Measurements from ENCODE around the gene RNF180.
"Not testable (repeated sequence)": the region's sequence is repeated elsewhere in the genome, so short reads cannot be mapped to it uniquely, and the experiment has no call there.

Gene RNF180

DNA sequence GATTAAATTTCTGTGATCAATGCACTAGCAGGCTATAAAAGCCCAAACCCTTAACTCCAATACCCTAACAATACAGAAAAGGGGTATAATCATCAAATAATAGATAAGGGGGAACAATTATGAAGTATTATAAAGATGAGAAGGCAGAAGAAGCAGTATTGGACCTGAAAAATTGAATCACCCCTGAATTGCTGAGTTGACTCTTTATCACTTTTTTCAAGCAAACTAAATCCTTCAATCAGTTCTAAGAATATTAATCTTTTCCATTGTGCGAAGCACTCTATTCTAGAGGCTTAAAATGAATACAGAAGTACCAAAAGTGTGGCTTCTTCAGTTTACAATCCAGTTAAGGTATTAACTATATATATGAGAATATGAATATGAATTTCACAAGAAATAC lies 120.7 kb downstream of the RNF180 start:
- DNase-seq: no peak

DNA sequence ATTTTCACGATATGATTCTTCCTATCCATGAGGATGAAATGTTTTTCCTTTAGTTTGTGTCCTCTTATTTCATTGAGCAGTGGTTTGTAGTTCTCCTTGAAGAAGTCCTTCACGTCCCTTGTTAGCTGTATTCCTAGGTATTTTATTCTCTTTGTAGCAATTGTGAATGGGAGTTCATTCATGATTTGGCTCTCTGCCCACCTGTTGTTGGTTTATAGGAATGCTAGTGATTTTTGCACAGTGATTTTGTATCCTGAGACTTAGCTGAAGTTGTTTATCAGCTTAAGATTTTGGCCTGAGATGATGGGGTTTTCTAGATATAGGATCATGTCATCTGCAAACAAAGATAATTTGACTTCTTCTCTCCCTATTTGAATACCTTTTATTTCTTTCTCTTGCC lies 122.9 kb downstream of the RNF180 start:
- not testable (repeated sequence) for DNase-seq

DNA sequence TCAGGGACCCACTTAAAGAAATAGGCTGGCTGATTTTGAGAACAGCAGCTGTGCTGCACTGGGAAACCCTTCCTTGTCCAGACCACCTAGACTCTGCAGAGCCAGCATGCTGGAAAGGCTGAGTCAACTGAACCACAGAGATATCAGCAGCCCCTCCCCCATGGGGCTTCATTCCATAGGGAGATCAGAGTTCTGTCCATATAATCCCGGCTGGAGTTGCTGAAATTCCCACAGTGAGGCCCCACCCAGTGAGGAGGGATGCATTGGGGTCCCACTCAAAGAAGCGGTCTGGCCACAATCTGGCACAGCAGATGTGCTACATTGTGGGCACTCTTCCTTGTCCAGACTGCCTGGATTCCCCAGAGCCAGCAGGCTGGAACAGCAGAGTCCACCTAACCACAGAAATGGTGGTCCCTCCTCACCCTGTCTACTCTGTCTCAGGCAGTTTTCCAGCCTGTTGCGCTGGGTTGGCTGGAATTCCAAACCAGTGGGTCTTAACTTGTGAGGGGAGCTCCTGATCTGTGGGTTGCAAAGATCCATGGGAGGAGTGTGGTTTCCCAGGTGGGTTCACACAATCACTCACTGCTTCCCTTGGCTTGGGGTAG lies 127.1 kb downstream of the RNF180 start:
- no peak for DNase-seq

DNA sequence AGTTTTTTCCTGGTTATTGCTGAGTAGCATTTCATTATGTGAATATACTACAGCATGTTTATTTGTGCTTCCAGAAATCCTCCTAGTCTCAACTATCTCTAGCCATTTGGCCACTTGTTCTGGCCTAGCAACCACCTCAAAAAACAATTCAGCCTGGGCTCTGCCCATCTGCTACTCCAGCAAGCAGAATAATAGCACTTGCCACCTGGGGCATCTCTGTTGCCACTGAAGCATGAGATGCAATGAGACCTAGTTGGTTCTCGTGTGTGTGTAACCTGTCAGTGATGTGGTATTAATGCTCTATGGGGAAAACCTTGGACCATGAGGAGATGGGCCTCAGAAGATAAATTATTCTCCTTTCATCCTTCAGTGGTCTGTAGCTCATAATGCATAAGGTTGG lies 129.5 kb downstream of the RNF180 start:
- no peak for DNase-seq

DNA sequence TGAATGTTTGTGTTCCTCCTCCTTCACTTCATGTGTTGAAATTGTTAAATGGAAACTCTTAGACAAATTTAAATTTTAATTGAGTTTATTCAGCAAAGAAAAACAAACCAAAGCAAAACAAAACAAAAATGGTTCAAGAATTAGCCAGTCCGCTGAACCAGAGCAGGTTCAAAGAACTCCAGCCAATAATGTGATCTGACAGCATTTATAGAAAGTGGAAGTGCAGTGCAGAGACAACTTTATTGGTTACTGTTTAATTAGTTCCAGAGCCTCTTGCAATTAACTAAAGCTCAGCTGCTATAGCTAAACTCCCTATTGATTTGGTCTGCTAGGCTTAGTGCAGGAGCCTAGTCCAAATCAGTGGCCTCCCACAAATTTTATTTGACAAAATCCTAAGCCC lies 132.9 kb downstream of the RNF180 start:
- no peak for DNase-seq

DNA sequence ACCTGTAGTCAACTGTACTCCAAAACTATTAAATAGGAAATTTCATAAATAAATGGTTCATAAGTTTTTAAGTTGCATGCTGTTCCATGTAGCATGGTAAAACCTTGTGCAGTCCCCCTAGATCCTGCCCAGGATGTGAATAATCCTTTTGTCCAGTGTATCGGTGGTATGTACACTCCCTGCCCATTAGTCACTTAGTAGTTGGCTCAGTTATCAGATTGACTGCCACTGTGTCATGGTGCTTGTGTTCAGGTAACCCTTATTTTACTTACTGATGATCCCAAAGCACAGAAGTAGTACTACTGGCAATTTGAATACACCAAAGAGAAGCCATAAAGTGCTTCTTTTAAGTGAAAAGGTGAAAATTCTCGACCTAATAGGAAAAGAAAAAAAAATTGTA lies 134.2 kb downstream of the RNF180 start:
- DNase-seq: no peak

DNA sequence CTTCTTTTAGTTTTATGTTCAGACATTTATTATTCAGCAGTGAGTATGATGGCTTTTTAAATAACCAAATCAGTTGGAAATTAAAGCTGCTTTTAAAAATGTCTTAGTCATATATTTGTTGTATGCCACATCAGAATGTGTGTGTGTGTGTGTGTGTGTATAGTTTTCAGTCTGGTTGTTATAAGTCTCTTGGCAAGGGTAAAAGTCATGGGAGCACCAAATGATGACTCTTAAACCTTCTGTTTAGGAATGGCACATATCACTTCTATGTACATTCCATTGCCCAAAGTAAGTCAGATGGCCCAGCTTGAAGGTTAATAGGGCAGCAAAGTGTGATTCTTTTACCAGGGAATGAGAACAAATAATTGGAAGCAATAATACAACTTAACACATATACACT lies 135.9 kb downstream of the RNF180 start:
- DNase-seq: no peak

DNA sequence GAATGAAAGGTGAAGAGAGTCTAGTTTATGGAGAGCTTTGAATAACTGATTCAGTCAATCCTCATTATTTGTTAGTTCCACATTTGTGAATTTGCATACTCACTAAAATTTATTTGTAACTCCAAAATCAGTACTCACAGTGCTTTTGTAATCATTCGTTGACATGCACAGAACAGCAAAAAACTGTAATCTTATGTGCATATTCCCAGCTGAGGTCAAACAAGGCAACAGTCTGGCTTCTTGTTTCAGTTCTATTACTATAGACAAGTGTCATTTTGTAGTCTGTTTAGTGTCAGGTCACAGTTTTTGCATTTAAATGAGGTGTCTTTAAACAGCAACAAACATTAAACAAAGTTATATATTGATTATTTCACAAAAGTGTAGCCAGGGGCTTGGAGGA lies 142.5 kb downstream of the RNF180 start:
- DNase-seq: no peak

DNA sequence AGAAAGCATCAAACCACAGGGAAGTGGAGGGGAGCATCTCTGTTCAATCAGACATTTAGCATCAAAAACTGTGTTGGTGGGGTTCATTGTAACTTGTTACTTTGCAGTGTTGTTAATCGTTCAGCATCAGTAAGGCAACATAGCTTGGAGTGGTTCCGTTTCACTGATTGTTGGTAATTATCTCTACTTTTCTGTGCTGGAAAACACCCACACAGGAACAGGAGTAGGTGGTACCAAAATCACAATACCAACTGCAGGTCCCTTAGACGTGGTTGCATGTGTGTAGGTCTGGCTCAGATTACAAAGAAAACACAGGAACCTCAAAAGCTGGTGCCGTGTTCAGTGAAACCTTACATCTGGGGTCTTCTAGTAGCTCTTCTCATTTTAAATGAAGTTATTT lies 146.8 kb downstream of the RNF180 start:
- DNase-seq: no peak

DNA sequence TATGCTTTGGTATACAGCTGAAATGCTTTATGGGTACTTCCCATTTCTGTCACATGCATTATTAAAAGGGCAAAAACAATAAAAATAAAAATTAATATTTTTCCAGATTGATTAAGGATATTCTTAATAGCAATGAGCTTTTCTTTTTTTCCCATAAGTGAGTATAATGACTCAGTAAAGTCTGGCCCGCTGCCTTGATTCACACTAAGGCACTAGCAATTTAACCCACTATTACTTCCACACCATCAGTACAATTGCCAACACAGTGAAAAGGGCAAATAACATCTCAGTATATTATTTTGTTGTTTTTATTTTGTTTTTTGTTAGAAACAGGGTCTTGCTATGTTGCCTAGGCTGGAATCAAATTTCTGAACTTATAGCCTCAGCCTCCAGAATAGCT lies 150.1 kb downstream of the RNF180 start:
- no peak for DNase-seq

DNA sequence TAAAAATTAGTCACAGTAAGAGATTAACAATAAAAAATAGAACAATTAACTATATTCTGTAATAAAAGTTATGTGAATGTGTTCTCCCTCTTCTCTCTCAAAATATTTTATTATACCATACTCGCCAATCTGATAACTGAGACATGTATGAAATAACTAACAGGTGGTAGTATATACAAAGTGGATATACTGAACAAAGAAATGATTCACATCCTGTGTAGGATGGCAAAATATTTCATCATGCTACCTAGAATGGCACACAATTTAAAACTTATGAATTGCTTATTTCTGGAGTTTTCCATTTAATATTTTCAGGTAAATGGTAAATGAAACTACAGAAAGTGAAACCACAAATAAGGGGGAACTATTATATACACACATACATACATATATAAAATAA lies 152.5 kb downstream of the RNF180 start:
- DNase-seq: no peak

DNA sequence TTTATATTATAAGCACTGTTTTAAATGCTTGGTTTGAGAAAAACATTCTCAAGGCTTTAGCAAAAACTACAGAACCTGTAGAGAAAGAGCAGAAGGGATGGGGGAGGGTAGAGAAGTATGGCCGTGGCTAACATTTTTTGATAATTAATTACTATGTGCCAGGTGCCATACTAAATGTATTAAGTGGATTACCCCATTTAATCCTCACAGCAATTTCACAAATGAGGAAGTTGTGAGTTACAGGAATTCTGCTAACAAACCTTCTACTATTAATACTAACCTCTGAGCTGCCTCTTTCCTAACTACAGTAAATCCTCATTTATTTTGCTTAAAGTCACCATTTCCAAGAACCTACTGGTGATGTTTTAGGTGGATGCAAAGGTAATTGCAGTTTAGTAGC lies 157.9 kb downstream of the RNF180 start:
- no peak for DNase-seq

DNA sequence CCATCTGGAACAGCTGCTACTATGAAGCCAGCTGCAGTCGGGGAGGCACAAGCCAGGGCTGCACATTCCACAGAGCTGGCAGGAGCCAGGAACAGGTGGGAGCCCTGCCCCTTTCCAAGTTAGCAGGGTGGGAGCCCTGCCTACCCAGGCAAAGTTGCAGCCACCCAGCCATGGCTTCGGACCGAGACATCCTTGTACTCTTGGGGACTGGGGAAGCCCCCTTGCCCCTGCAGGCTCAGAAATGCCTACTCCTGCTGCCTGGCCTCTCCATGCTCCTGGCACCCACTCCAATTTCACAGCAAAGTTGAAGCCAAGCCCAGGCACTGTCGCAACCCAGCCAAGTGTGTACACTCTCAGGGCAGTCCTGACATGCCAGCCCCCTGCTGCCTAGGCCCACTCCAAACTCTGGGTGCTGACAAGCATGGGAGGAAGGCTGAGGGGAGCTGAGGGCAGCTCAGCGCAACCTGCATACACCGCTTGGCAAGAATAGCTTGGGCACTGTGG lies 165.1 kb downstream of the RNF180 start:
- DNase-seq: no peak

DNA sequence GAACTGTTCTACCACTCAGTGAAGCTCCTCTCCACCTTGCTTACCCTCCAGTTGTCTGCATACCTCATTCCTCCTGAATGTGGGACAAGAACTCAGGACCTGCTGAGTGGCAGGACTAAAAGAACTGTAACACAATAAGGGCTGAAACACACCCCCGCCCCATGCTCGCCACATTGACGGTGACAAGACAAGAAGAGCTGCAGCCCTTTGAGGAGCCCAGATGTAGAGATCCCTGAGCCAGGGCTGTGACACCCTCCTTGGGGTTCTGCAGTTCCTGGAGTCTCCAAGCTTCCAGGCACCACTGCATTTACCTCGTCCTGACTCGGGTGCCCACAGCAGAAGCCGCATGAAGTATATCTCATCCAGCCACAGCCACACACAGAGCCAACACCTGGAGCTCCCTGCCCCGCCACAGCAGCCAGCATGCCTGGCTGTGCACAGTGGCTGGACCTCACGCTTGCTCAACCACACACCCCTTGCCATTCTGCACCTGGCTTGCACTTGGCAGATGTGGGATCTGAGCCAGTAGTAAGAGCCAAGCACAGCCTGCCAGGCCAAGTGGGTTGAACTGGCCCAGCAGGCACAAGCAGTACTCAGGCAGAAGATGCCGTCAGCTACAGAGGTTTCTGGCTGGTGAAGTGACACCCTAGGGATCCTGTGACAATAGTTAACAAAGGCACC lies 166.1 kb downstream of the RNF180 start:
- no peak for DNase-seq

DNA sequence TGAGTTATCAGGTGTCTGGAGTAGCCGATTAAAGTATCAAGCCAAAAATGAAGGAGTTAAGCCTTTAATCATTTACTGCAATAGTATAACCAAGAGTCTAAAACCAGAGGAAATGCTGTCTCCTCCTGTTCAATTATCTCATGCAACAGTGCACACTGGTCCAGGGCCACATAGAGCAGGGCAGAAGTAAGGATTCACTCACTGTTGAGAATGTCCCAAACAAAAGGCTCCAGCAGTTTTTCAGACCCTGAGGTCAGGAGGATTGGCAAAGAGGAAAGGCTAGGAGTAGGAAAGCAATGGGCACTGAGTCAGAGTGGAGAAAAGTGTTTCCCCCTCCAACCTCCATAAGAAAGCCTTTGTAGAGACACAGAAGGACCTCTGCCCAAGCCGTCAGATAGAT lies 168.2 kb downstream of the RNF180 start:
- no peak for DNase-seq

DNA sequence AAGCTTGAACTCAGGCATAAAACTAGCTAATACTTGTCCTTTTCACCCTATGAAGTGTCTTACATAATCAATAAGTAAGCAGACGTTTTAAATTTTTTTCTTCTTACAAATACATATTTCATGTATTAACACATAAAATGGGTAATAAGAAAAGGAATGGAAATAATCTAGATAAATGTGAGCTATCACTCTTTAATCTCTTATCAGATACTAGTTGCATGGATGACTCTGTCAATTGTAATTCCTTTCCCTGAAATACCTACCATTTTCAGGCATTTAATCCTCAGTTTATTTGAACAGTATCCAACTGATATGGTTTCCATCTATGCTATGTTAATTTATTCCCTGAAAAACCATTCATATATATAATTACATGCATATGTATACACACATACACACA lies 174.1 kb downstream of the RNF180 start:
- DNase-seq: no peak

DNA sequence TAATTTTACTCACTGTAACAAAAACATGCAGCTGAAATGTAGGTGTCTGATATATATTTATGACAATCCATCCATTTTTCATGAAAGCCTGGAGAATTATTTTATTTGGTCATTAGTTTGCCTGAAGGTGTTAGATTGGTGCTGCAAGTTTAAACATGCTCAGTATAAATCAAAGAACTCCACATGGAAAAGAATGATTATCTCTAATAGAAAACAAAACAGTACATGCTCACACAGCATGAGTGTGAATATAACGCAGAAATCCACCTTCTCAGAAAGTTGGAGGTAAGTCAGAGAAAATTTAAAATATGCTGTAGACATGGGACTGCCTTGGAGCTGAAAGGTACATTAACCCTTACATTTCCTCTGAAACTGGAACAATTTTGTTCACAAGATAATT lies 174.7 kb downstream of the RNF180 start:
- no peak for DNase-seq

DNA sequence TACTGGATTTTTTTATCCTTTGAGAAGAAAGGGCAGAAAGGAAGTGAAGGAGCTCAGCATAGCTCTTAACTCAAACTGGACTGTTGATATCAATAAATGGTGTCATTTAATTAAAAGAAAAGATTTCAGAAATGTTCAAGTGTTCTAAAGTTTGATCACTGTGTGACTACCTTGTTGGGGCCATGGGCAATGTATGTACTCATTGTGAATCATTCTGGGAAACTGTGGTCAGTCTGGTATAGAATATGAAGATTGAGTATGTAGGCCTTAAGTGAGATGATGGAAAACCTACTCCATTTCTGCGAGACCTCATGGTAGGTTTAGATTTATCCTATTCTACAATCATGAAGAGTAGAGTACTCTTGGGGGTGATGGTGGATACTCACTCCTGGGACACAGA lies 175.7 kb downstream of the RNF180 start:
- DNase-seq: no peak

DNA sequence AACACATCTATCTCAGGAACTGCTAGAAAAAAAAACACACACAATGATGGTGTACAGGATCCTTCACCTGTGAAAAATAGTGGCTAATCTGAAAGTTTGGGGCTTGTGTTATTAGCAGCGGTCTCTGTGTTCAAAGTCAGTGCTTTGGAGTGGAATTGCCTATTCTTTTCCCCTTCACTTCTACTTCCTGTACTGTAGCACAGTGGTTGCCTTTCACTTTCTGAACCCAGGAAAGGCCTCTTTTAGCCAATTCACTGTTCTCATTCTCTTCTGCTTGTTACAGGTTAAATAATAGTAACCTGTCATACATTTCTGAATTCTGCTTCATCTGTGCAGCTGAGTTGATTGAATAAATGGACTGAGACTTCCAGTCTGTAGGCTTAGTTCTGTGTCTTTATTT lies 178.9 kb downstream of the RNF180 start:
- no peak for DNase-seq

DNA sequence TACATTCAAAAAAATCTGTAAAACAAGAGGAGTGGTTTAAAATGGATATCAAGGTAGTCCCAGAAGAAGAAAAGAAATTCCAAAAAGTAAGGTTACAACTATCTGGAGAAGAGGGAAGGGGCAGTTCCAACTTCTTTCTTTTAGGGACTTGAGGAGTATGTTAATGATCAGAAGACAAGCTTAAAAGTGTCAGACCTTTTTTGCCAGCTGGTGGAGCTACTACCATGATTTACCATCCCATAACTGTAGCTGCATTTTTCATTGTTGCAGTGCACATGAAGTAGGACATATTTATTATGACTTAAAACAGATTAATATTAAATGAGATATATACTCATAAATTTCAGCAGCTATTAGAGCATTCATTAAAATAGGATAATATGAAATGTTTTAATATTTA lies 181.7 kb downstream of the RNF180 start:
- DNase-seq: no peak

DNA sequence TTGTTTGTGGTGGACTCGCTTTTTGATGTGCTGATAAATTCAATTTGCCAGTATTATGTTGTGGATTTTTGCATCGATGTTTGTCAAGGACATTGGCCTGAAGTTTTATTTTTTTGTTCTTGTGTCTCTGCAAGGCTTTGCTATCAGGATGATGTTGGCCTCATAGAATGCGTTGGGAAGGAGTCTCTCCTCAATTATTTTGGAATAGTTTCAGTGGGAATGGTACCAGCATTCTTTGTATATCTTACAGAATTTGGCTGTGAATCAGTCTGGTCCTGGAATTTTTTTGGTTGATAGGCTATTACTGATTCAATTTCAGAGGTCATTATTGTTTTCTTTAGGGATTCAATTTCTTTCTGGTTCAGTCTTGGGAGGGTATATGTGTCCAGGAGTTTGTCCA lies 198.8 kb downstream of the RNF180 start:
- DNase-seq: no peak

DNA sequence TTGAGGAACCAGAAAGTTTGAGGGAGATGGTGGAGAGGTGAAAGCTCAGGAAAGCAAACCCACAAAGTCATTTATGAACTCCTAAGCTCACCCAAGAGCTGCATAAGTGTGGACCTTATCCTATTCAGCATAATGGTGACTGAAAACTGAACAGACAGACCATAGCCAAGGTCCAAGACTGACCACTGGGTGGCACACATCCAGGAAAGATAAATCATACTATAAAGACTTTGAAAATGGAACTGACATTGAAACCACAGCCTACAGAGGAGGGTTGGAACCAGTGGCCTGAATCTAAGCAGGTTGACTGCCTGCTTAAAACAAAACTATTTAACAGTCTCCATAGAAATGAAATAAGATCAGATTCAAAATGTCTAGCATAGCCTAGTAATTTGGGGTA lies 219.1 kb downstream of the RNF180 start:
- no peak for DNase-seq

DNA sequence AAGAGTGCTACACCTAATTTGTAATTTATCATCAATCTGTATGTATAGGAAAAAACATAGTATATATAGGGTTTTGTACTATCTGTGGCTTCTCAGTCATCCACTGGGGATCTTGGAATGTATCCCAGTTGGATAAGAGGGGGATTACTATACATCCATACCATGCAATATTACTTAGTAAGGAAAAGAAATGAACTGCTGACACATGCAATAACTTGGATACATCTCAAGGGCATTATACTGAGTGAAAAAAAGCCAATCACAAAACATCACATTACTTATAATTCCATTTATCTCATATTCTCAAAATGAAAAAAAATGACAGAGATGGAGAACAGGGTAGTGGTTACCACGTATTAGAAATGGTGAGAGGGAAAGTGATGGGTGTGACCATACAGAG lies 231.9 kb downstream of the RNF180 start:
- DNase-seq: no peak

DNA sequence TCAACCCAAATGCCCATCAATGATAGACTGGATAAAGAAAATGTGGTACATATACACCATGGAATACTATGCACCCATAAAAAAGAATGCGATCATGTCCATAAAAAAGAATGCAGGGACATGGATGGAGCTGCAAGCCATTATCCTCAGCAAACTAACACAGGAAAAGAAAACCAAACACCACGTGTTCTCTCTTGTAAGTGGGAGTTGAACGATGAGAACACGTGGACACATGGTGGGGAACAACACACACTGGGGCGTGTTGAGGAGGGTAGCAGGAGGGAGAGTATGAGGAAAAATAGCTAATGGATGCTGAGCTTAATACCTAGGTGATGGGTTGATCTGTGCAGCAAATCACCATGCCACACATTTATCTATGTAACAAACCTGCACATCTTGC lies 233.1 kb downstream of the RNF180 start:
- not testable (repeated sequence) for DNase-seq

All from activated gamma-delta T cell treated with Interleukin-2 at 50 U/mL for 16 hours (primary cell).